H9 (cell line): ENCODE results near the gene ADGRG4. TPM values are rescaled to one million over a fixed set of nuclear protein-coding genes. Genes with fewer than 3 reads are reported as not detected.

ENCODE experiments used
- DNase-seq: peaks from one replicate; pipeline ENCODE4 v3.0.0-alpha.2; 2017
- H2AFZ ChIP-seq: one replicate; pipeline ENCODE4 v1.6.1; 2013; ENCODE audit warnings: mild to moderate bottlenecking, low read length, control low read depth, moderate library complexity
- H2AK5ac ChIP-seq: 2 replicates; pipeline ENCODE4 v1.6.1; 2013; ENCODE audit warnings: low read length, control low read depth, mixed read lengths; ENCODE audit not compliant: insufficient read length
- H2BK120ac ChIP-seq: one replicate; pipeline ENCODE4 v1.6.1; 2013; ENCODE audit warnings: low read depth, mild to moderate bottlenecking, low read length, control low read depth, inconsistent platforms; ENCODE audit not compliant: poor library complexity, severe bottlenecking
- H2BK12ac ChIP-seq: 2 replicates; pipeline ENCODE4 v1.6.1; 2013; ENCODE audit warnings: low read length, control low read depth, mixed read lengths, low read depth; ENCODE audit not compliant: insufficient read length
- H2BK15ac ChIP-seq: 2 replicates; pipeline ENCODE4 v1.6.1; 2013; ENCODE audit warnings: low read depth, low read length, control low read depth
- H2BK20ac ChIP-seq: one replicate; pipeline ENCODE4 v1.6.1; 2013; ENCODE audit warnings: low read depth, mild to moderate bottlenecking, low read length, control low read depth, inconsistent platforms; ENCODE audit not compliant: poor library complexity, severe bottlenecking
- H2BK5ac ChIP-seq: 2 replicates; pipeline ENCODE4 v1.6.1; 2013; ENCODE audit warnings: low read length, control low read depth, mixed read lengths; ENCODE audit not compliant: insufficient read length
- H3K14ac ChIP-seq: 2 replicates; pipeline ENCODE4 v1.6.1; 2013; ENCODE audit warnings: low read length, control low read depth; ENCODE audit not compliant: insufficient read depth
- H3K18ac ChIP-seq: 2 replicates; pipeline ENCODE4 v1.6.1; 2013; ENCODE audit warnings: low read depth, mild to moderate bottlenecking, mixed read lengths, low read length, control low read depth; ENCODE audit not compliant: insufficient read length
- H3K23ac ChIP-seq: 2 replicates; pipeline ENCODE4 v1.6.1; 2013; ENCODE audit warnings: low read length, control low read depth, mixed read lengths, low read depth; ENCODE audit not compliant: insufficient read length
- H3K23me2 ChIP-seq: 2 replicates; pipeline ENCODE4 v1.6.1; 2013; ENCODE audit warnings: low read depth, mild to moderate bottlenecking, mixed read lengths, low read length, control low read depth; ENCODE audit not compliant: insufficient read length, poor library complexity, severe bottlenecking
- H3K27ac ChIP-seq: 2 replicates; pipeline ENCODE4 v1.5.1; 2013; ENCODE audit warnings: low read length, control low read depth, mixed read lengths, low read depth; ENCODE audit not compliant: insufficient read length
- H3K27me3 ChIP-seq: 2 replicates; pipeline ENCODE4 v1.6.1; 2013; ENCODE audit warnings: low read length, control low read depth, inconsistent platforms; ENCODE audit not compliant: insufficient read depth
- H3K4ac ChIP-seq: 2 replicates; pipeline ENCODE4 v1.6.1; 2013; ENCODE audit warnings: low read depth, mild to moderate bottlenecking, control low read depth, inconsistent platforms, low read length, moderate library complexity
- H3K4me1 ChIP-seq: 2 replicates; pipeline ENCODE4 v1.6.1; 2013; ENCODE audit warnings: low read length, control low read depth, inconsistent platforms; ENCODE audit not compliant: insufficient read depth
- H3K4me2 ChIP-seq: 2 replicates; pipeline ENCODE4 v1.6.1; 2013; ENCODE audit warnings: low read length, control low read depth, mixed read lengths; ENCODE audit not compliant: insufficient read length, insufficient read depth
- H3K56ac ChIP-seq: 2 replicates; pipeline ENCODE4 v1.6.1; 2013; ENCODE audit warnings: low read depth, mild to moderate bottlenecking, mixed read lengths, low read length, control low read depth; ENCODE audit not compliant: insufficient read length
- H3K79me1 ChIP-seq: 2 replicates; pipeline ENCODE4 v1.6.1; 2013; ENCODE audit warnings: low read depth, mild to moderate bottlenecking, moderate library complexity, low read length, control low read depth, inconsistent platforms; ENCODE audit not compliant: insufficient read depth, poor library complexity, severe bottlenecking
- H3K79me2 ChIP-seq: 2 replicates; pipeline ENCODE4 v1.6.1; 2013; ENCODE audit warnings: low read length, control low read depth, inconsistent platforms; ENCODE audit not compliant: insufficient read depth
- H3K9ac ChIP-seq: 2 replicates; pipeline ENCODE4 v1.6.1; 2013; ENCODE audit warnings: low read length, control low read depth, mixed read lengths; ENCODE audit not compliant: insufficient read length; ENCODE audit errors: extremely low read depth
- H3K9me3 ChIP-seq: one replicate; pipeline ENCODE4 v1.6.1; 2013; ENCODE audit warnings: low read depth, low read length, inconsistent platforms; ENCODE audit not compliant: control insufficient read depth
- H3T11ph ChIP-seq: one replicate; pipeline ENCODE4 v1.6.1; 2013; ENCODE audit warnings: mild to moderate bottlenecking, low read length, control low read depth, inconsistent platforms
- H4K20me1 ChIP-seq: one replicate; pipeline ENCODE4 v1.6.1; 2013; ENCODE audit not compliant: control insufficient read depth, insufficient read length, insufficient read depth
- H4K5ac ChIP-seq: 2 replicates; pipeline ENCODE4 v1.6.1; 2013; ENCODE audit warnings: low read depth, mild to moderate bottlenecking, mixed read lengths, low read length, control low read depth; ENCODE audit not compliant: insufficient read length
- H4K8ac ChIP-seq: replicated peaks from 2 replicates; pipeline ENCODE4 v1.6.1; 2013; ENCODE audit warnings: low read length, control low read depth, mixed read lengths, low read depth; ENCODE audit not compliant: insufficient read length
- H4K91ac ChIP-seq: 2 replicates; pipeline ENCODE4 v1.6.1; 2013; ENCODE audit warnings: low read depth, mild to moderate bottlenecking, moderate library complexity, mixed read lengths, low read length, control low read depth; ENCODE audit not compliant: insufficient read length
- H3K27ac Mint-ChIP-seq, 3 experiments: 2 replicates in 2 of 3; 3 replicates in 1 of 3; pipeline ENCODE4 v1.8.0; 2020 to 2021; ENCODE audit warnings: mixed read lengths in 3 of 3, mild to moderate bottlenecking in 1 of 3, moderate library complexity in 1 of 3
- H3K27me3 Mint-ChIP-seq: 2 replicates; pipeline ENCODE4 v1.8.0; 2021; ENCODE audit warnings: low read depth, mild to moderate bottlenecking, moderate library complexity, mixed read lengths
- H3K36me3 Mint-ChIP-seq, 3 experiments: 2 replicates in 2 of 3; 3 replicates in 1 of 3; pipeline ENCODE4 v1.8.0; 2020 to 2021; ENCODE audit warnings: low read depth in 3 of 3, mixed read lengths in 3 of 3; ENCODE audit not compliant: insufficient read depth in 1 of 3
- H3K4me1 Mint-ChIP-seq, 2 experiments: 2 replicates each; pipeline ENCODE4 v1.8.0; 2020; ENCODE audit warnings: mixed read lengths in 2 of 2
- H3K4me3 Mint-ChIP-seq, 2 experiments: 2 replicates in 1 of 2; 3 replicates in 1 of 2; pipeline ENCODE4 v1.8.0; 2020 to 2021; ENCODE audit warnings: mild to moderate bottlenecking in 2 of 2, mixed read lengths in 2 of 2, moderate library complexity in 1 of 2
- H3K9me3 Mint-ChIP-seq, 2 experiments: 2 replicates in 1 of 2; 3 replicates in 1 of 2; pipeline ENCODE4 v1.8.0; 2020; ENCODE audit warnings: mild to moderate bottlenecking in 2 of 2, mixed read lengths in 2 of 2, moderate library complexity in 1 of 2
- CTCF ChIP-seq: fragments of 200-600 bp; sonication (generic); conservative IDR thresholded peaks from 3 replicates; pipeline ENCODE4 v1.8.0; 2021; ENCODE audit warnings: antibody characterized with exemption, mild to moderate bottlenecking
- WGBS: extraction: QIAGEN DNeasy Blood & Tissue Kit; methylation state at CpG from one replicate; pipeline ENCODE4 v1.1.7; 2013; ENCODE audit warnings: missing lambda C conversion rate, low lambda C conversion rate, mixed read lengths; ENCODE audit not compliant: insufficient read length; ENCODE audit errors: extremely low coverage; 5-methylcytosine and 5-hydroxymethylcytosine counted together
- total RNA-seq: library from RNA; stranded (reverse); gene quantifications from 2 replicates; pipeline ENCODE4 v1.2.1, GENCODE V29; 2021

The ADGRG4 gene
- total RNA-seq, 1 experiment from 2014 or later = not detected

GRCh38 chrX:136258951-136259350, 41.8 kb upstream of the ADGRG4 start:
- no CpG with 5 or more reads among the region's 1 CpG for WGBS
- no peak overlapping the region for H2BK5ac ChIP-seq
- no peak overlapping the region for H2BK120ac ChIP-seq
- no peak overlapping the region for H4K91ac ChIP-seq
- H2BK20ac ChIP-seq = no peak overlapping the region
- no peak overlapping the region for H2AK5ac ChIP-seq
- H3K4me3 Mint-ChIP-seq = no peak overlapping the region
- no peak overlapping the region for H3T11ph ChIP-seq
- no peak overlapping the region for H3K27ac ChIP-seq
- no peaks in the 10 kb centered on the region; the same call in 1 of the 2 replicates for H3K27me3 Mint-ChIP-seq
- H4K20me1 ChIP-seq = no peaks in the 10 kb centered on the region
- no peak overlapping the region for H3K9ac ChIP-seq
- no peak overlapping the region for H3K56ac ChIP-seq
- H3K27me3 ChIP-seq = no peaks in the 10 kb centered on the region
- no peak overlapping the region for H3K23ac ChIP-seq
- DNase-seq = no peak
- H3K9me3 ChIP-seq = peaks cover 50% of the 10 kb centered on the region
- no peaks in the 10 kb centered on the region; a peak in 2 of 7 replicates for H3K36me3 Mint-ChIP-seq
- no peak overlapping the region for H3K27ac Mint-ChIP-seq
- H2BK15ac ChIP-seq = no peak overlapping the region
- no peaks in the 10 kb centered on the region for H3K79me1 ChIP-seq
- no peak overlapping the region for H2BK12ac ChIP-seq
- H3K9me3 Mint-ChIP-seq = peaks cover 68 to 78% of the 10 kb centered on the region in 2 experiments
- no peak overlapping the region for H3K4ac ChIP-seq
- H3K4me2 ChIP-seq = no peak overlapping the region
- H3K14ac ChIP-seq = no peak overlapping the region
- H4K8ac ChIP-seq = no peak overlapping the region
- no peak overlapping the region for H4K5ac ChIP-seq
- no peaks in the 10 kb centered on the region for H3K79me2 ChIP-seq
- no peak for TF ChIP-seq CTCF
- H3K4me1 ChIP-seq = no peaks in the 10 kb centered on the region
- H3K23me2 ChIP-seq = no peaks in the 10 kb centered on the region
- peaks cover 7 to 20% of the 10 kb centered on the region in 2 experiments for H3K4me1 Mint-ChIP-seq
- no peak overlapping the region for H3K18ac ChIP-seq
- no peak overlapping the region for H2AFZ ChIP-seq
